GM19324 (cell line): ENCODE data around the gene FOXR1.
"Not testable (repeated sequence)": the region's sequence is repeated elsewhere in the genome, so short reads cannot be mapped to it uniquely, and the experiment has no call there.

Experiments used
- ATAC-seq: cut with Tn5 transposase; IDR thresholded peaks from one replicate; pipeline ENCODE4 v1.9.1; 2021; ENCODE audit warnings: mild to moderate bottlenecking, moderate library complexity; ENCODE audit not compliant: unreplicated experiment, low FRiP score

FOXR1 gene

DNA sequence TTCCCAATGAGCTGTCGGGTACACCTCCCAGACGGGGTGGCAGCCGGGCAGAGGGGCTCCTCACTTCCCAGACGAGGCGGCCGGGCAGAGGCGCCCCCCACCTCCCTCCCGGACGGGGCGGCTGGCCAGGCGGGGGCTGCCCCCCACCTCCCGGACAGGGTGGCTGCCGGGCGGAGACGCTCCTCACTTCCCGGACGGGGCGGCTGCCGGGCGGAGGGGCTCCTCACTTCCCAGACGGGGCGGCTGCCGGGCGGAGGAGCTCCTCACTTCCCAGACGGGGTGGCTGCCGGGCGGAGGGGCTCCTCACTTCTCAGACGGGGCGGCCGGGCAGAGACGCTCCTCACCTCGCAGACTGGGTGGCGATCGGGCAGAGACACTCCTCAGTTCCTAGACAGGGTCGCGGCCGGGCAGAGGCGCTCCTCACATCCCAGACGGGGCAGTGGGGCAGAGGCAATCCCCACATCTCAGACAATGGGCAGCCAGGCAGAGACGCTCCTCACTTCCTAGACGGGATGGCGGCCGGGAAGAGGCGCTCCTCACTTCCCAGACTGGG, 20.0 kb downstream of the FOXR1 start:
- not testable (repeated sequence) for ATAC-seq

DNA sequence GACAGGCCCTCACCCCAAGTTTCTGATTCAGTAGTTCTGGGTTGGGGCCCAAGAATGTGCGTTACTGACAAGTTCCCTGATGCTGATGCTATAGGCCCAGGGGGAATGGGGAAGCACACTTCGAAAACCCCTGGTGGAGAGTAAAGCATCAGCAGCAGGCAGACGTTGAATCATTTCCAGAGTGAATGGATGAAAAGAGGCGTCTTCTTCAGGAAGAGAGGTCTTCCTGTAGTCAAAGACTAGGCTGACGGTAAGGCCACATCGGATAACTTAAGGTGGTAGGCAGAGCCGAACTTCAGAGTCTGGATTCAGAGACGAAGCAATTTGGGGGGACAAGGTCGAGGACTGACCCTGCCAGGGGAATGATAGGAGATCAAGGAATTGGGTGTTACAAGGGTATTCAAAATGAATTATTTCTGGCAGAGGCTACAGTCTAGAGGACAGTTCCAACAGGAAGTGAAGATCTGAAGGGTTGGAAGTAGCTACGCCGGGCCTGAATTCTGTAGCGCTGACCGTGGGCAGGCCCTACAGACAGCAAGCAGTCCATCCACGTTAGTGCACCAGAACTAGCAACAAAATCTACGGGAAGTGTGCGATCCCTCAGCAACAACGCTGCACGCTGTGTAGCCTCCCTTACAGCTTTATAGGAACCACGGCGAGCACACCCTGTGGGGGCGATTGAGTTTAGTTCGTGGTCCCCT, 25.5 kb downstream of the FOXR1 start:
- ATAC-seq = peak; percentile 15

DNA sequence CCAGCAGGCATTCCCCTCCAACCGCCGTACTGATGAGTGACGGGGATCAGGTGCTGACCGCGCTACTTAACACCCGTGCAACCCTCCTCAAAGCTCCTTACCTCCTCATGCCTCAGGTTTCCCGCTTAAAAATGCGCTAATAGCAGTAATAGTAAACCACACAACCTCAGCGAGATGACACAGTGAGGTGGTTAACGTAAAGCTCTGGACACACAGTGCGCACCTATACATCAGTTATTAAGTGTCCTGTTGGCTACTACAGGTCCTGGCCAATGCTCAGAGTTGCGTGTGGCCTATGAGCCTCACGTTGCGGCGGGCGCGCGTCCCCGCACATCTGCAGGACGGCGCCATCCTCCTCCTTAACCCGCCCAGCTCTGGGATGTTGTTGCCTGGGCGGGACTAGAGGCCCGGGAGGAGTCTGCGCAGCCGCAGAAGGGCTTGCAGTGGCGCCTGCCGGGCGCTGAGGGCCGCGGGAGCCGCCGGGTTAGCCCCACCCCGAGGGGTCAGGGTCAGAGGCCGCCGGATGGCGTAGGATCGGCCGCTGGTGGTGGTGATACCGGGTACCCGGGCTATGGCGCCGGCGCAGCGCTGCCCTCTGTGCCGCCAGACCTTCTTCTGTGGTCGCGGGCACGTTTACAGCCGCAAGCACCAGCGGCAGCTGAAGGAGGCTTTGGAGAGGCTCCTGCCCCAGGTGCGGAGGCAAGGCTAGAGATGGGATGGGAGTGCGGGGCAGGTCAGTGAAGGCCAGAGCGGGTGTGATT, 26.2 kb downstream of the FOXR1 start, which contains the start of gene CENATAC:
Gene CENATAC (plus strand): TSS at position 512 of the 761 bp plus-strand sequence. CDS start 60 bp downstream, at position 572.
- peak; percentile 95 for ATAC-seq

DNA sequence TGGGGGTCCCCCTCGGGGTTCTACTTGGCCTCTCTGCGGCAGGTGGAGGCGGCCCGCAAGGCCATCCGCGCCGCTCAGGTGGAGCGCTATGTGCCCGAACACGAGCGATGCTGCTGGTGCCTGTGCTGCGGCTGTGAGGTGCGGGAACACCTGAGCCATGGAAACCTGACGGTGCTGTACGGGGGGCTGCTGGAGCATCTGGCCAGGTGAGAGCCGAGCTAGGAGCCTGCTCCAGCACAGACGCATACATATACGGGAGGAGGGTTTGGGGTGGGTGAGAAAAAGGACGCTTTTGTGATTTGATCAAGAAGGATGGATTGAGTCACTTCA, 26.8 kb downstream of the FOXR1 start:
- no peak for ATAC-seq

DNA sequence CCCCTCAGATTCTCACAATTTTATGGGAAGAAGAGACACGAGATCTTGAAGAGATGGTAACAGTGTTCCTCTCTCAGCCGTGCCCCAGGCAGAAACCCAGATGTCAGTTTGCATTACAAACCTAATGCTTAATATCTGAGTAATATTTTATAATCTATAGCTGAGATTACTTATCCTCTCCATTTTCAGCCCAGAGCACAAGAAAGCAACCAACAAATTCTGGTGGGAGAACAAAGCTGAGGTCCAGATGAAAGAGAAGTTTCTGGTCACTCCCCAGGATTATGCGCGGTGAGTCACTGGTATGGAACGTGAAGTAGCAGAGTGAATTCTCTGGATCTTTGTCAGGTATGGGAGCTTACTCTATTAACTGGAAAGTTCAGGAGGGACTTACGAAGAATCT, 27.3 kb downstream of the FOXR1 start:
- ATAC-seq = no peak

DNA sequence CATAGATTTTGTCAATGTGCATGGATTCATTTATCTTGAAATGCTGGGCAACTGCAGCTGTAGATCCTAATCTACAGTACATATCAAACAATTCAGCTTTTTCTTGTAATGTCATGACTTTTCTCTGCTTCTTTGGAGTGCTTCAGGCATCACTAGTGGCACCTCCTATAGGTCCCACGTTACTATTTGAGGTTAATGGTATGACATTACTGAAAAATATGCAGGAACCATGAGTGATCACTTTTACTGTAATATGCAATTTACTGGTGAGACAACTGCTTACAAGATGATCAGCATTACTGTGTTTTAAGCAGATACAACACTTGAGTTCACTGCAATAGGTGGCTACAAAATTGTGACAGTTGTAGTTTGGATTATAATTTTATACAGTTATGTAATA, 29.3 kb downstream of the FOXR1 start:
- no peak for ATAC-seq

DNA sequence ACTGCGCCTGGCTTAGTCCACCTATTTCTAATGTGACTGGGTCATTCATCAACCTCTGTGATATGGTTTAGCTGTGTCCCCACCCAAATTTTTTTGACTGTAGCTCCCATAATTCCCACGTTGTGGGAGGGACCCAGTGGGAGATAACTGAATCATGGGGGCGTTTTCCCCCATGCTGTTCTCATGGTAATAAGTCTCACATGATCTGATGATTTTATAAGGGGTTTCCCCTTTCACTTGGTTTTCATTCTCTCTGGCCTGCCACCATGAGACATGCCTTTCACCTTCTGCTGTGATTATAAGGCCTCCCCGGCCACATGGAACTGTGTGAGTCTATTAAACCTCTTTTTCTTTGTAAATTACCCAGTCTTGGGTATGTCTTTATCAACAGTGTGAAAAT, 35.1 kb downstream of the FOXR1 start:
- ATAC-seq = no peak

DNA sequence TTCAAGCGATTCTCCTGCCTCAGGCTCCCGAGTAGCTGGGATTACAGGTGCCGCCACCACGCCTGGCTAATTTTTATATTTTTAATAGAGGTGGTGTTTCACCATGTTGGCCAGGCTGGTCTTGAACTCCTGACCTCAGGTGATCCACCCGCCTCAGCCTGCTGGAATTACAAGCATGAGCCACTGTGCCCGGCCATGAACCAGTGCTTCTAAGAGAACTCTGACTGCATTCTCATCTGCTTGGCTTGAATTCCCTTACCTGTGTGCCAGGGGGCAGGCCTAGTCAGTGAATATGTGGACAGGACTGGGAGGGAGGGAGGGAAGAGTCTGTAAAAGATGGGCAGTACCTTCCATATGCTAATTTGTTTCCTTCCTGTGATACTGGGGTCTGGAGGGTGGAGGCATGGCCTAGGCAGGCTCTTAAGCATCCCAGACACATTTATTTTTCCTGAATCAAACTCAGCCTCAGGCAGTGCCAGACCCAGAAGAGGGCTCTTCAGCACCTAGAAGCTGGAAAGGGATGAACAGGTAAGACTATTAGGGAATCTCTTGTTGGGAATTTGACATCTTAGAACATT, 40.0 kb downstream of the FOXR1 start:
- no peak for ATAC-seq

DNA sequence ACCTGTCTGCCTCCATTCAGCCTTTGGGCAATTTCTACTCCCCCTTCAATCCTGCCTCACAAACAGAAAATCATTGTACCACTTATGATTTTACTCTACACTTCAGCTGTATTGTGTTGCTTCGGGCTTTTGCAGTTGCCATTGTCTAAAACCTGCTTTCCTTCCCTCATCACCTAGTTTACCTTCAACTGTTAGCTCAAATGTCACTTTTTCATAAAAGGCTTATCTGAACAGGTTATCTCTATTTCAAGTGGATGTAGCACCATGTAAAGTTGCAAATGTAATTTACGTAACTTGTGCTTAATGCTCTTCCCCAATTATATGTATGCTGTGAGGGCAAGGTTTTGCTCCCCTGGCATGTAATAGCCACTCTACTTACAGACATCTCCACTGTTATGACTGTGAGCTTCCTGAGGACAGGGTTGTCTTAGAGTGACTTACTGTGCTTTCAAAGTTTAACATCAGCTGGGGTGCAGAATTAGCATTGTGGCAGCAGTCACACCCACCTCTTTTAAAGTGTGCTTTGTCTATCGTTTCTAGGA, 41.1 kb downstream of the FOXR1 start:
- ATAC-seq = no peak

DNA sequence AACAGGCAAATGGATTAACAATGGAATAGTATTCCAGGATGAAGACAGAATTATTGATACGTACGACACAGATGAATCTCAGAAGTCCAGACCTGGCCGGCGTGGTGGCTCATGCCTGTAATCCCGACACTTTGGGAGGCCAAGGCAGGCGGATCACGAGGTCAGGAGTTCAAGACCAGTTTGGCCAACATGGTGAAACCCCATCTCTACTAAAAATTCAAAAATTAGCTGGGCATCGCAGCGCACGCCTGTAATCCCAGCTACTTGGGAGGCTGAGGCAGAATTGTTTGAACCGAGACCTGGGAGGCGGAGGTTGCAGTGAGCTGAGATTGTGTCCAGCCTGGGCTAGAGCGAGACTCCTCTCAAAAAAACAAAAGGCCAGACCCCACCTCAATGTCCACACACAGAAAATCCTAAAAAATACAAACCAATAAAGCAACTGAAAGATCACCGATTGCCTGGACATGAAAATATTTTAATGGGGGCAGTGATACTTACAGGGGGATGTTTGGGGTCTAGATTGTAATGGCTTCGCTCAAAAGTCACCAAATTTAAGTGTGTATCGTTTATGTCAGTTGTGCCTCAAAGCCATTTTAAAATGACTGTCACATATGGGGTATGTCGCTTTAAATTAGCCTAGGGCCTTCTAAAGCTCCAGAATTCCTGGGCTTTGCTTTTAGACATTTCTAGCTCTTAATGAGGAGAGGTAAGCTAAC, 42.8 kb downstream of the FOXR1 start:
- ATAC-seq = no peak

DNA sequence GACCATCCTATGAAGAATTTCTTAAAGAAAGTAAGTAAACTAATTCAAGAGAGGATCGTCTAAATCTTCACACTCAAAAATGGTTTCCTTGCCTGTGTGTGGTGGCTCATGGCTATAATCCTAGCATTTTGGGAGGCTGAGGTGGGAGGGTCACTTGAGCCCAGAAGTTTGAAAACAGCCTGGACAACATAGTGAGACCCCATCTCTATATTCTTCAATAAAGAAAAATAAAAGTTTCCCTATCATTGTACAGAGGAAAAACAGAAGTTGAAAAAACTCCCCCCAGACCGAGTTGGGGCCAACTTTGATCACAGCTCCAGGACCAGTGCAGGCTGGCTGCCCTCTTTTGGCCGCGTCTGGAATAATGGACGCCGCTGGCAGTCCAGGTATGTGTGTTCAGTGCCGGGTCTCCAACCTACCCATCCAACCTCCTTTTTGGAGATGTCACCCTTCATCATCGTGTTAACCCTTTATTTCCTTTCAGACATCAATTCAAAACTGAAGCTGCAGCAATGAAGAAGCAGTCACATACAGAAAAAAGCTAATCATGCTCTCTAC, 43.6 kb downstream of the FOXR1 start:
- ATAC-seq = no peak

DNA sequence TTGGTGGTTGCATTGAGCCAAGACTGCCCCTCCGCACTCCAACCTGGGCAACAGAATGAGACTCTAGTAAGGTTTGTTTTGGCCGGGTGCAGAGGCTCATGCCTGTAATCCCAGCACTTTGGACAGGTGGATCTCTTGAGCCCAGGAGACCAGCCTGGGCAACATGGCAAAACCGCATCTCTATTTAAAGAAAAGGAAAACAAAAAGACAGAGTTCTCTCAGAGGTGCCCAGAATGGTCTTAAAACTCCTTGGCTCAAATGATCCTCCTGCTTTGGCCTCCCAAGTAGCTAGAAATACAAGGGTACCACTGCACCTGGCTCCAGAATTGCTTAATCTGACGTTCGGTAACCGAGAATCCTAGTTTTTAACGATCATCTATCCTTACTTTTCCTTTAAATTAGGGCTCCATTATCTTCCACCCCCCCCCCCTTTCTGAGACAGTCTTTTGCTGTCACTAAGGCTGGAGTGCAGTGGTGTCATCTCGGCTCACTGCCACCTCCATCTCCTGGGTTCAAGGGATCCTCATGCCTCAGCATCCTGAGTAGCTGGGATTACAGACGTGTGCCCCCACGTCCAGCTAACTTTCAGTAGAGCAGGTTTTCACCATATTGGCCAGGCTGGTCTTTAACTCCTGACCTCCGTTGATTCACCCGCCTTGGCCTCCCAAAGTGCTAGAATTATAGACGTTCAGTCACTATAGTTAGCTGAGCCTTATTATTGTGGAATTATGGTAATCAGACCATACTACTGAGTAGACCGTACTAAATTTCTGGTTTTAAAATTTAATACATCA, 44.9 kb downstream of the FOXR1 start:
- no peak for ATAC-seq

DNA sequence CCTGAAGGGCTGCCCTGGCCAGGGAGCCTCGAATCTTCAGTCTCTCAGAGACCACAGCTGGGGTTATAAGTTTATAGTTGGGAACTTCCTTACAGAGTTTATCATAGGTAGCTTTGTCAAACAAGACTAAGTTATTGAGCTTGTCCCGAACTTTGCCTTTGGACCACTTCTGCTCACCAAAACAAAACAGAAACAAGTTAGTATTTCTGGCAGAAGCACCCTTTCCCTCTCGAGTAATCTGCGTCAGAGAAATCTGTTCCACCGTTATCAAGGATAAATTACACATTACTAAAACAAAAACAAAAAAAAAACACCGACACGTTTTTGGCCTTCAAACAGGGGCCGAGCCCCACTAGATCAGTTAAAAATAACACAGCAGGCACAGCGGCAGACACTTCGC, 45.8 kb downstream of the FOXR1 start:
- not testable (repeated sequence) for ATAC-seq

DNA sequence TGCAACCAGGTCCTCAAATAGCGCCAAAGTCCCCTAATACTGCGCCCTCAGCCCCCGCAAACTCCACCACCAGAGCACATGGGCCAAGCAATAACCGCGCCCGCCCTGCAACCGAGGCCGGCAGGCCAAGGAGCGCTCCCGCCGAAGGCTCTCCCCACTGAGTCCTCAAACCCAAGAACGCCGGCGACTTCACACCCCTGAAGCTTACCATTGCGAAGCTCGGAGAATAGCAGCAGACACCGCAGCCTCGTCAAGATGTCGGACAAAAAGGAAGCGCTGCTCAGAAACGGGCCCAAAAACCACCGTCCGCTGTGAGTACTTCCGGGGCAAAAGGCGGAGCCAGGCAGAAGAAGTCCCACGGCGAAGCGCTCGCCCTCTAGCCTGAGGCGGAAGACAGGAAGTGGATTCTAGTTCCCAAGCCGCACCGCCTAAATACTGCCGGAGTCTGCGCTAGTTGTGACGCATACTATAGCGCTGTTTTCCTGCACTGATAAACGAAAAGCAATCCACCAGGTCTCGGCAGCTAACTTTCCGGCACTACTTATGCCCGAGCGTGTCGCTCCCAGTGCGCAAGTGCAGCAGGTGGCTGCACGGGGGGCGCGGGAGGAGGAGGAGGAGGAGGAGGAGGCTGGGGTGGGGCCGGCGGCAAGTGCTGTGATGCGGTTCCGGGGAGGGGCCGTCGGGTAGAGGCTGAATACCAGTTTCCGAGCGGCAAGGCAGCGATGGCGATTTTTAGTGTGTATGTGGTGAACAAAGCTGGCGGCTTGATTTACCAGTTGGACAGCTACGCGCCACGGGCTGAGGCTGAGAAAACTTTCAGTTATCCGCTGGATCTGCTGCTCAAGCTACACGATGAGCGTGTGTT, 46.7 kb downstream of the FOXR1 start, which contains the start of the genes RPS25 and TRAPPC4:
Gene RPS25 (minus strand): TSS at position 270 of the 865 bp plus-strand sequence. CDS start 59 bp downstream, at position 211.
Gene TRAPPC4 (plus strand): TSS at position 693 of the 865 bp plus-strand sequence. CDS start 30 bp downstream, at position 723.
- ATAC-seq = peak; percentile 88

DNA sequence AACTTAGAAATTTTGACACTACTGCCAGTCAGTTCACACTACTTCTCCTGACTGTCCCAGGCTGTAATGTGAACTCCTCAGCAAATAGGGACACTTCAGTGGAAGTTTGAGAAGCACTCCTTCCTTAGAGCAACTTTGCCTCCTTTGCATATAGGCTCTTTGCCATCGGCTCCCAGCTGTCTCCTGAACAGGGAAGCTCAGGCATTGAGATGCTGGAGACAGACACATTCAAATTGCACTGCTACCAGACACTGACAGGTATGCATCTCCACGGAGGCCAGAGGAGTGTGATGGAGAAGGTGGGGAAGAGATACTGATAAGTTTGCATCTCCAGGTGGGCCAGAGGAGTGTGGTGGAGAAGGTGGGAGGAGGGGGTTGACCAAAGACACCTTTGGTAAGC, 48.4 kb downstream of the FOXR1 start:
- ATAC-seq = no peak

DNA sequence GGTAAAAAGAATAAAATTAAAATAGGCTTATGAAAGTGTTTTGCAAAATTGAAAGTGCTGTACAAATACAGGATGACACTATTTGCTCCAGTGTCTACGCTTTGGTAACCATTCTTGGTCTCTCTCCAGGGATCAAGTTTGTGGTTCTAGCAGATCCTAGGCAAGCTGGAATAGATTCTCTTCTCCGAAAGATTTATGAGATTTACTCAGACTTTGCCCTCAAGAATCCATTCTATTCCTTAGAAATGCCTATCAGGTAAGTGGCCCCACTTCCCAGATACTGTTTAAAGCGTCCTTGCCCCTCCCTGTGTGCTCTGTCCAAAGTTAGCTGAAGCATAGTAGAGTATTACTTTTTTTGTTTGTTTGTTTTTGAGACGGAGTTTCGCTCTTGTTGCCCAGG, 50.1 kb downstream of the FOXR1 start:
- ATAC-seq = no peak

DNA sequence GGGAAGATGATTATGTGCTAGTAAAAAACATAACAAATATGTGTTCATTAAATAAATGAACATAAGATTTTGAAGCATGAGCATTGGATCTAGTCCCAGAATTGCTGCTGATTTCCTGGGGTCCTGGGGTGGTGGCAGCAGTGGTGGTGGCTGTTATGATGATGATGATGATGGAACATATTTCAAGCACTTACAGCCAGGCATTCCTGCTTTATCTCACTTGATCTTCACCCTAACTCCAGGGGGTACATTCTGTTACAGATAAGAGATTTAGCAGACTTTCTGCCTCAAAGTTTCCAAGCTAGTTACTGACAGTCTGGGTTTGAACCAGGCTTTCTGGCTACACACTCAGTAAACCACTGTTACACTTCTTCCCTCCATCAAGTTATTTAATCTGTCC, 52.2 kb downstream of the FOXR1 start:
- no peak for ATAC-seq

DNA sequence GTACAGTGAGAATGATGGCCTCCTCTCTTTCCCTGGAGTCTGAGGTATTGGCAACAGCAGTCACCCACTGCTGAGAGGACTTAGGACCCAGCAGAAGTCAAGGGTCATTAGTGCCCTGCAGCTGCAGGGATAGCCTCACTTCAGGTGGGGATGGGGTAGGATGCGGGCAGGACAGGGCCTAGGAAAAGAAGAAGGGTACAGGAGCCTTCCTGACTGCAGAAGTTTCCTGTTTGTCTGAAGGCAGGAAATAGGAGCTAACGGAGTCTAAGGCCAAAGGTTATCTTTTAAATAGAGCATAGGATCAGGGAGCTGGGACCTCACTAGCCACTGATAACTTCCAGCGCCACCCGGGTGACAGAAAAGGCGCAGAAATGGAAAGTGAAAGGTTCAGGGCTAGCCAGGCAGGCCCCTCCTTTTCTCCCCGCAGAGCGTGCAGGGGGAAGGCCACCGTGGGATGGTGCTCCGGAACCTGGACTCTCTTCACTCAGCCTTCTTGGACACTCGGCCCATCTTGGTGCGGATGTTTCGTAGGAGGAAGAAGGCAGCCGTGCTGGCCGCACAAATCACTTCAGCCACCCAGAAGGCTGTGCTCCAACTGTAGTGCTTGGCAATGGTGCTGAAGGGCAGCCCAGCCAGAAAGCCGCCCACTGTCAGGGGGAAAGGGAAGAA, 53.0 kb downstream of the FOXR1 start:
- ATAC-seq = no peak
